ENCODE results near the gene OSBPL8.
"Not testable (repeated sequence)": the region's sequence is repeated elsewhere in the genome, so short reads cannot be mapped to it uniquely, and the experiment has no call there.

OSBPL8 gene

GRCh38 chr12:76387614-76388013 is 172.0 kb downstream of the OSBPL8 start:
- no peak for DNase-seq
- TF ChIP-seq GATA1 (IDR thresholded peaks at IDR 0.05; ENCODE audit: low read depth, low read length) (no peak), POLR2A (IDR thresholded peaks at IDR 0.05; ENCODE audit: low read length) (no peak)

GRCh38 chr12:76384560-76384959 is 175.0 kb downstream of the OSBPL8 start:
- no peak for DNase-seq
- TF ChIP-seq POLR2A (IDR thresholded peaks at IDR 0.05; ENCODE audit: low read length) (no peak), GATA1 (IDR thresholded peaks at IDR 0.05; ENCODE audit: low read depth, low read length) (no peak)

- no peak for DNase-seq
- TF ChIP-seq POLR2A (IDR thresholded peaks at IDR 0.05; ENCODE audit: low read length) (no peak), GATA1 (IDR thresholded peaks at IDR 0.05; ENCODE audit: low read depth, low read length) (no peak)
Measured at GRCh38 chr12:76383988-76384387, 175.6 kb downstream of the OSBPL8 start.

GRCh38 chr12:76379261-76379660 is 180.3 kb downstream of the OSBPL8 start:
- no peak for DNase-seq
- TF ChIP-seq GATA1 (IDR thresholded peaks at IDR 0.05; ENCODE audit: low read depth, low read length) (no peak), POLR2A (IDR thresholded peaks at IDR 0.05; ENCODE audit: low read length) (no peak)

GRCh38 chr12:76376876-76377275 is 182.7 kb downstream of the OSBPL8 start:
- not testable (repeated sequence) for DNase-seq

- DNase-seq = no peak
- TF ChIP-seq GATA1 (IDR thresholded peaks at IDR 0.05; ENCODE audit: low read depth, low read length) = no peak
- TF ChIP-seq POLR2A (IDR thresholded peaks at IDR 0.05; ENCODE audit: low read length) = no peak
Measured at GRCh38 chr12:76375939-76376338, 183.6 kb downstream of the OSBPL8 start.

GRCh38 chr12:76375470-76375869 is 184.1 kb downstream of the OSBPL8 start:
- TF ChIP-seq GATA1 (IDR thresholded peaks at IDR 0.05; ENCODE audit: low read depth, low read length) (no peak), POLR2A (IDR thresholded peaks at IDR 0.05; ENCODE audit: low read length) (no peak)
- DNase-seq = no peak

GRCh38 chr12:76374386-76375020 is 185.1 kb downstream of the OSBPL8 start:
- DNase-seq = no peak
- no peak for TF ChIP-seq GATA1 (IDR thresholded peaks at IDR 0.05; ENCODE audit: low read depth, low read length)
- no peak for TF ChIP-seq POLR2A (IDR thresholded peaks at IDR 0.05; ENCODE audit: low read length)

- DNase-seq = no peak
Measured at GRCh38 chr12:76368230-76368629, 191.3 kb downstream of the OSBPL8 start.

GRCh38 chr12:76366163-76366562 is 193.4 kb downstream of the OSBPL8 start:
- DNase-seq = no peak
- no peak for TF ChIP-seq POLR2A (IDR thresholded peaks at IDR 0.05; ENCODE audit: low read length)
- TF ChIP-seq GATA1 (IDR thresholded peaks at IDR 0.05; ENCODE audit: low read depth, low read length) = no peak

More at GRCh38 chr12:76368230-76368629, 191.3 kb downstream of the OSBPL8 start:
- TF ChIP-seq POLR2A (IDR thresholded peaks at IDR 0.05; ENCODE audit: low read length) (no peak), GATA1 (IDR thresholded peaks at IDR 0.05; ENCODE audit: low read depth, low read length) (no peak)

GRCh38 chr12:76364131-76364530 is 195.4 kb downstream of the OSBPL8 start:
- not testable (repeated sequence) for DNase-seq

GRCh38 chr12:76360316-76360715 is 199.3 kb downstream of the OSBPL8 start:
- DNase-seq = no peak
- TF ChIP-seq POLR2A (IDR thresholded peaks at IDR 0.05; ENCODE audit: low read length) = no peak
- no peak for TF ChIP-seq GATA1 (IDR thresholded peaks at IDR 0.05; ENCODE audit: low read depth, low read length)

- TF ChIP-seq GATA1 (IDR thresholded peaks at IDR 0.05; ENCODE audit: low read depth, low read length) (no peak), POLR2A (IDR thresholded peaks at IDR 0.05; ENCODE audit: low read length) (no peak)
- no peak for DNase-seq
Measured at GRCh38 chr12:76356071-76356470, 203.5 kb downstream of the OSBPL8 start.

- DNase-seq = peak; percentile 91 to 92
- peak; percentile 86 for TF ChIP-seq POLR2A (IDR thresholded peaks at IDR 0.05; ENCODE audit: low read length)
- no peak for TF ChIP-seq GATA1 (IDR thresholded peaks at IDR 0.05; ENCODE audit: low read depth, low read length)
Measured at GRCh38 chr12:76348079-76348901, 211.3 kb downstream of the OSBPL8 start, which contains the start of gene BBS10. TSS of gene BBS10 (minus strand) at chr12:76348415. CDS start at chr12:76348358, 57 bp downstream.
